AML-193 (cell line): ENCODE data around the gene BLOC1S1.

Experiments used
- DNase-seq, 2 experiments: peaks; one replicate each; lab custom pipeline; 2025; lab: John Stamatoyannopoulos, UW

BLOC1S1 gene

GRCh38 chr12:55711786-55712553 lies 3.9 kb upstream of the BLOC1S1 start:
- DNase-seq: no peak

- DNase-seq: no peak
Measured at GRCh38 chr12:55712700-55713415, 3.0 kb upstream of the BLOC1S1 start.

GRCh38 chr12:55713721-55714120 lies 2.1 kb upstream of the BLOC1S1 start:
- DNase-seq: no peak

- DNase-seq: no peak
Measured at GRCh38 chr12:55715169-55715764, 579 bp upstream of the BLOC1S1 start.

GRCh38 chr12:55716582-55716957 lies 724 bp downstream of the BLOC1S1 start:
- peak; percentile 87 to 91 for DNase-seq

- DNase-seq: no peak
Measured at GRCh38 chr12:55717011-55718007, 1.5 kb downstream of the BLOC1S1 start.

- no peak for DNase-seq
Measured at GRCh38 chr12:55718015-55718414, 2.2 kb downstream of the BLOC1S1 start.

GRCh38 chr12:55718624-55719275 lies 2.9 kb downstream of the BLOC1S1 start:
- DNase-seq: no peak

- DNase-seq: no peak
Measured at GRCh38 chr12:55719371-55719770, 3.5 kb downstream of the BLOC1S1 start.

GRCh38 chr12:55720071-55720564 lies 4.3 kb downstream of the BLOC1S1 start, which contains the start of gene RDH5:
Gene RDH5 (plus strand): TSS chr12:55720393. CDS start chr12:55721185, 792 bp downstream.
- DNase-seq: no peak

- peak; percentile 97 to 98 for DNase-seq
Measured at GRCh38 chr12:55720894-55721444, 5.1 kb downstream of the BLOC1S1 start.

GRCh38 chr12:55721601-55722213 lies 5.9 kb downstream of the BLOC1S1 start:
- no peak for DNase-seq

- no peak for DNase-seq
Measured at GRCh38 chr12:55722948-55723347, 7.1 kb downstream of the BLOC1S1 start.

GRCh38 chr12:55723516-55724225 lies 7.8 kb downstream of the BLOC1S1 start:
- no peak for DNase-seq

- DNase-seq: peak; percentile 72
Measured at GRCh38 chr12:55724226-55724939, 8.5 kb downstream of the BLOC1S1 start.

GRCh38 chr12:55724940-55725309 lies 9.1 kb downstream of the BLOC1S1 start:
- DNase-seq: no peak

- DNase-seq: no peak
Measured at GRCh38 chr12:55725556-55725955, 9.7 kb downstream of the BLOC1S1 start.

- no peak for DNase-seq
Measured at GRCh38 chr12:55726971-55727370, 11.1 kb downstream of the BLOC1S1 start.

- DNase-seq: peak in 1 of 2 experiments; percentile 53
Measured at GRCh38 chr12:55727643-55728185, 11.9 kb downstream of the BLOC1S1 start.
